ENCODE results near the gene CAB39L. TPM values are rescaled to one million over a fixed set of nuclear protein-coding genes. Genes with fewer than 3 reads are reported as not detected.

The CAB39L gene
- total and polyA plus RNA-seq, 9 of the 15 experiments (the other 6 are each of a cell fraction or from before 2014, with no cell fraction given) = 1.1 to 4.2 (median 2.6) TPM

DNA sequence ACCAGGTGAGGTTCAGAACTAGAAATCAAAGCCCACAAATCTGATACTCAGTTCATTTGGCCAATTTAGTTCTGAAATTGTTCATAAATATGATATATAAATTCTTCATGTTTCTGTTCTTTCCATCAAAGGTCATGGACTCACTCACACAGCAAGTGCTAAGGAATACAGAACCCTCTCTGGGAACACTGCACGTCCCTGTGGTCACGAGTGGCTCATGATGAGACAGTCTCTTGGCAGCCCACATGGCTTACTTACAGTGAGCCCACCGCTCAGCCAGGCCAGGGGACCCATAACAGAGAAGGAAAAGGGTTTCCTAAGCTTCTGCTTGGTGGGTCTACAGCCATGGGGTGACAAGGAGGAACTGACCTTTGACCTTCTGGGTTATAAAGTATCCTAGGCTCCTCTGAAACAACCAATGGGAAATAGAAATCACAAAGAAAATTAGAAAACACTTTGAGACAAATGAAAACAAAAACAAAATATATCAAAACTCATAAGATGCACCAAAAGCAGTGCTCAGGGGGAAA, 128.8 kb downstream of the CAB39L start:
- 81% methylated on average over 3 of the region's 3 CpGs for WGBS (ENCODE audit: insufficient coverage, low coverage, missing lambda C conversion rate)
- no peak overlapping the region; a peak in 1 of 4 replicates for H3K9ac ChIP-seq (ENCODE audit: insufficient read depth in 1 of 2, low read depth in 2 of 2, low read length in 2 of 2)
- no peaks in the 10 kb centered on the region; the same call in 2 of the 3 replicates for H3K36me3 ChIP-seq (ENCODE audit: control insufficient read depth, insufficient read depth, low read length)
- peak; percentile 65 for TF ChIP-seq NR2C1 (IDR thresholded peaks at IDR 0.05)
- peak; percentile 64 for TF ChIP-seq NR2C1 (tag; IDR thresholded peaks at IDR 0.05)
- TF ChIP-seq IRF1 (CRISPR knock-in tag; IDR thresholded peaks at IDR 0.05; ENCODE audit: borderline replicate concordance) = no peak
- no peaks in the 10 kb centered on the region for H4K20me1 ChIP-seq (replicated peaks; ENCODE audit: control insufficient read depth, insufficient read depth, low read length)
- ATAC-seq (no peak; the same call in 2 of the 3 replicates), FAIRE-seq (no peak), DNase-seq (ENCODE audit: extremely low read depth in 1 of 4, low spot score in 3 of 4) (no peak)
- H3K4me2 ChIP-seq (ENCODE audit: insufficient read depth, low read length) = no peak overlapping the region
- intact Hi-C loops (cut with micrococcal nuclease) (no loop called here), in situ Hi-C loops (cut with MboI) (no loop called here)
- peak overlapping the region; percentile 66; the same call in 2 of the 3 replicates for H3K27ac ChIP-seq (ENCODE audit: extremely low read depth, low read depth, low read length)
- H3K4me1 ChIP-seq (replicated peaks in 1 of 2; ENCODE audit: control insufficient read depth in 2 of 2, insufficient read depth in 2 of 2, low read length in 2 of 2) = peaks cover 0 to 30% of the 10 kb centered on the region in 2 experiments
- no peaks in the 10 kb centered on the region for H3K27me3 ChIP-seq (ENCODE audit: control insufficient read depth in 2 of 2, insufficient read depth in 2 of 2, low read length in 2 of 2)
- no peaks in the 10 kb centered on the region for H3K9me1 ChIP-seq (ENCODE audit: control insufficient read depth, insufficient read depth, low read length)
- ChIA-PET CTCF (ENCODE audit: low intra/inter-chr PET ratio) (no interaction called here), POLR2A (interaction anchor here (0.9 kb wide), 1 partner anchor 53 kb away, joined by 3 read pairs; no protein-coding TSS in a partner anchor)
- H3K9me3 ChIP-seq (replicated peaks; ENCODE audit: control insufficient read depth, insufficient read depth, low read depth, low read length) = no peaks in the 10 kb centered on the region
- no peak overlapping the region for H3K4me3 ChIP-seq
- peak overlapping the region; percentile 94; the same call in 1 of the 2 replicates for H2AFZ ChIP-seq (ENCODE audit: low read depth, low read length)
- BruUV-seq (replicated peaks) = no TSS peak
- H3K79me2 ChIP-seq (ENCODE audit: control insufficient read depth, insufficient read depth, low read length) = no peaks in the 10 kb centered on the region

GRCh38 chr13:49314344-49314882, 129.5 kb downstream of the CAB39L start:
- Histone ChIP-seq H4K20me1 (replicated peaks; ENCODE audit: control insufficient read depth, insufficient read depth, low read length) (no peaks in the 10 kb centered on the region), H3K9me3 (replicated peaks; ENCODE audit: control insufficient read depth, insufficient read depth, low read depth, low read length) (no peaks in the 10 kb centered on the region), H3K27me3 (ENCODE audit: control insufficient read depth in 2 of 2, insufficient read depth in 2 of 2, low read length in 2 of 2) (no peaks in the 10 kb centered on the region), H3K27ac (ENCODE audit: extremely low read depth, low read depth, low read length) (peak overlapping the region; percentile 81), H3K9ac (ENCODE audit: insufficient read depth in 1 of 2, low read depth in 2 of 2, low read length in 2 of 2) (peak overlapping the region in 1 of 2 experiments; percentile 41; a peak in 2 of 4 replicates), H3K4me2 (ENCODE audit: insufficient read depth, low read length) (peak overlapping the region; percentile 58), H3K4me3 (no peak overlapping the region), H3K4me1 (replicated peaks in 1 of 2; ENCODE audit: control insufficient read depth in 2 of 2, insufficient read depth in 2 of 2, low read length in 2 of 2) (peaks cover 0 to 30% of the 10 kb centered on the region in 2 experiments), H3K36me3 (ENCODE audit: control insufficient read depth, insufficient read depth, low read length) (no peaks in the 10 kb centered on the region; the same call in 2 of the 3 replicates), H3K79me2 (ENCODE audit: control insufficient read depth, insufficient read depth, low read length) (no peaks in the 10 kb centered on the region), H2AFZ (ENCODE audit: low read depth, low read length) (peak overlapping the region; percentile 94), H3K9me1 (ENCODE audit: control insufficient read depth, insufficient read depth, low read length) (no peaks in the 10 kb centered on the region)
- ATAC-seq = no peak; the same call in 2 of the 3 replicates
- CTCF ChIA-PET (ENCODE audit: low intra/inter-chr PET ratio) = no interaction called here
- no peak for DNase-seq (ENCODE audit: extremely low read depth in 1 of 4, low spot score in 3 of 4)
- intact Hi-C loops (cut with micrococcal nuclease) (no loop called here), in situ Hi-C loops (cut with MboI) (no loop called here)
- TF ChIP-seq RBM25 (IDR thresholded peaks at IDR 0.05; ENCODE audit: low read depth, low read length, severe bottlenecking) (peak; percentile 90), KDM1A (IDR thresholded peaks at IDR 0.05) (peak; percentile 52 to 62; a peak in 2 of 4 replicates), ZNF445 (CRISPR knock-in tag; IDR thresholded peaks at IDR 0.05; ENCODE audit: low read depth) (no peak), NCOA2 (IDR thresholded peaks at IDR 0.05; ENCODE audit: partially characterized antibody in 2 of 2) (no peak), CHD4 (IDR thresholded peaks at IDR 0.05; ENCODE audit: insufficient read depth, insufficient replicate concordance, low read depth, low read length, poor library complexity, severe bottlenecking) (peak; percentile 74), SMARCA5 (IDR thresholded peaks at IDR 0.05) (peak; percentile 57; the same call in 1 of the 2 replicates), RCOR1 (IDR thresholded peaks at IDR 0.05; ENCODE audit: borderline replicate concordance in 1 of 2, low read depth in 2 of 2, low read length in 2 of 2) (peak in 1 of 2 experiments; percentile 48; a peak in 1 of 4 replicates), SAFB (IDR thresholded peaks at IDR 0.05; ENCODE audit: borderline replicate concordance, low read depth, low read length) (no peak), SIX5 (IDR thresholded peaks at IDR 0.05; ENCODE audit: borderline replicate concordance in 1 of 2, insufficient read depth in 1 of 2, low read depth in 1 of 2, low read length in 2 of 2) (no peak), ADNP (tag; IDR thresholded peaks at IDR 0.05) (peak; percentile 76), BCOR (IDR thresholded peaks at IDR 0.05) (peak; percentile 91)
- no peak for FAIRE-seq
- WGBS (ENCODE audit: insufficient coverage, low coverage, missing lambda C conversion rate) = 62% methylated on average over 5 of the region's 6 CpGs
- no TSS peak for BruUV-seq (replicated peaks)
- POLR2A ChIA-PET = interaction anchor here (0.6 to 0.9 kb wide), 2 partner anchors 17 to 52 kb away, joined by 3 read pairs; no protein-coding TSS in a partner anchor

Data from K562 (cell line).